ENCODE measurements around the gene SRD5A3. TPM values are rescaled to one million over a fixed set of nuclear protein-coding genes. Genes with fewer than 3 reads are reported as not detected.

SRD5A3 gene
- total RNA-seq, 1 experiment from 2014 or later = 7.3 TPM

DNA sequence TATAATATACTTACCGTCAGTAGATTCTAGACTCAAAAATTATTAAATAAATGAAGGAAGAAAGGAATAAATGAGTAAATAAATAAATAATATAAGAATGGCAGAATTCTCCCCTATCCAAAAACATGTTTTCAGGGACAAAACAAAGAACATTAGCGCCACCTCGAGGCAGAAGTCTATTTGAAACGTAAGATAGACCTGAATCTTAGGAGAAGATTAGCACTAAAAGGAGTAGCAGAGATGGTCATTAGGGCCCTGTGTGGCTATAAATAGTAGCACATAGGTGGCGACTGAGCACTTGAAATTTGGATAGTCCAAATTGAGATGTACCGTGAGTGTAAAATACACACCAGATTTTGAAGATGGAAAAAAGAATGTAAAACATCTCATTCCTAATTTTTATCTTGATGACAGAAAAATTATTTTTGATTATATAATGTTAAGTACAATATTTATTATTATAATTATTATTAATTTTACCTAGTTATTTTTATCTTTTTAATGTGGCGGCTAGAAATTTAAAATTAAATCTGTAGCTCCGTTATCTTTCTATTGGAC, 24.3 kb upstream of the SRD5A3 start:
- H3K9me3 ChIP-seq (ENCODE audit: insufficient read depth, low read depth) = no peaks in the 10 kb centered on the region
- intact Hi-C loops (cut with micrococcal nuclease; ENCODE audit: unreplicated experiment) = loop anchor here (1.0 to 10.0 kb wide), 3 partner anchors 350 to 997 kb away; no protein-coding TSS in a partner anchor
- ChIA-PET CTCF (interaction anchor here (0.6 to 0.7 kb wide), 2 partner anchors 17 to 520 kb away, joined by 3 read pairs; no protein-coding TSS in a partner anchor), POLR2A (ENCODE audit: unreplicated experiment) (no interaction called here)
- no peak overlapping the region for H3K27ac ChIP-seq
- DNase-seq = peak; percentile 55 to 60
- H2AFZ ChIP-seq = no peak overlapping the region
- H3K9me2 ChIP-seq (ENCODE audit: insufficient read depth) = no peaks in the 10 kb centered on the region
- no peak overlapping the region for H3K4me2 ChIP-seq
- TF ChIP-seq, protein P1, sequence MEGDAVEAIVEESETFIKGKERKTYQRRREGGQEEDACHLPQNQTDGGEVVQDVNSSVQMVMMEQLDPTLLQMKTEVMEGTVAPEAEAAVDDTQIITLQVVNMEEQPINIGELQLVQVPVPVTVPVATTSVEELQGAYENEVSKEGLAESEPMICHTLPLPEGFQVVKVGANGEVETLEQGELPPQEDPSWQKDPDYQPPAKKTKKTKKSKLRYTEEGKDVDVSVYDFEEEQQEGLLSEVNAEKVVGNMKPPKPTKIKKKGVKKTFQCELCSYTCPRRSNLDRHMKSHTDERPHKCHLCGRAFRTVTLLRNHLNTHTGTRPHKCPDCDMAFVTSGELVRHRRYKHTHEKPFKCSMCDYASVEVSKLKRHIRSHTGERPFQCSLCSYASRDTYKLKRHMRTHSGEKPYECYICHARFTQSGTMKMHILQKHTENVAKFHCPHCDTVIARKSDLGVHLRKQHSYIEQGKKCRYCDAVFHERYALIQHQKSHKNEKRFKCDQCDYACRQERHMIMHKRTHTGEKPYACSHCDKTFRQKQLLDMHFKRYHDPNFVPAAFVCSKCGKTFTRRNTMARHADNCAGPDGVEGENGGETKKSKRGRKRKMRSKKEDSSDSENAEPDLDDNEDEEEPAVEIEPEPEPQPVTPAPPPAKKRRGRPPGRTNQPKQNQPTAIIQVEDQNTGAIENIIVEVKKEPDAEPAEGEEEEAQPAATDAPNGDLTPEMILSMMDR (conservative IDR thresholded peaks at IDR 0.05) = peak; percentile 77
- TF ChIP-seq EZH2 (IDR thresholded peaks at IDR 0.05; ENCODE audit: low read depth) = no peak
- no TSS peak for BruUV-seq (replicated peaks)
- no peaks in the 10 kb centered on the region for H3F3A ChIP-seq (ENCODE audit: insufficient read depth, low read depth)
- no peaks in the 10 kb centered on the region for H4K20me1 ChIP-seq (ENCODE audit: insufficient read depth)
- no peak overlapping the region for H3K4me3 ChIP-seq
- H3K36me3 ChIP-seq (ENCODE audit: low read depth) = no peaks in the 10 kb centered on the region
- H3K27me3 ChIP-seq (ENCODE audit: insufficient read depth, low read depth) = no peaks in the 10 kb centered on the region
- peaks cover 7% of the 10 kb centered on the region for H3K4me1 ChIP-seq (replicated peaks; ENCODE audit: insufficient read depth)
- no peaks in the 10 kb centered on the region for H3K79me2 ChIP-seq (ENCODE audit: low read depth)

DNA sequence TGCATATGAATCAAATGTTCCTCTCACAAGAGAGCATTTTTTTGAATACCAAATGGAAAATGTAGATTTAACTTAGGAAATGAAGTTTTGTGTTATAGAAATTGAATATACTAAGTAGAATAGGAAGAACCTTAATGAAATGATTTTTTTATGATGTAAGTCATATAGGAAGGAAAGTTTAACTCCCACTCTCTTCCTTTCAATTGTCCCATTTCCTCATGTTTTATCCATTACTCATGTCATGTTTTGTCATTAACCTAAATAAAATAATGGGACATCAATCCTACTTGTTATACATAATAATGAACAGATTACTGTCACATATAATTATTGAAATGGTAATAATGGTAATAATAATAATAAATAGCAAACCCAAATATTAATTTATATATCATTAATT, 22.7 kb upstream of the SRD5A3 start:
- no peaks in the 10 kb centered on the region for H3K27me3 ChIP-seq (ENCODE audit: insufficient read depth, low read depth)
- no TSS peak for BruUV-seq (replicated peaks)
- 0 out of 2 replicates have a peak, but pooled peaks cover under 1% of the 10 kb centered on the region for H3F3A ChIP-seq (ENCODE audit: insufficient read depth, low read depth)
- TF ChIP-seq, protein P1 (conservative IDR thresholded peaks at IDR 0.05) = no peak
- TF ChIP-seq EZH2 (IDR thresholded peaks at IDR 0.05; ENCODE audit: low read depth) = no peak
- no peak for DNase-seq
- ChIA-PET POLR2A (ENCODE audit: unreplicated experiment) (no interaction called here), CTCF (no interaction called here)
- no peak overlapping the region for H3K27ac ChIP-seq
- H3K4me2 ChIP-seq = no peak overlapping the region
- H3K9me2 ChIP-seq (ENCODE audit: insufficient read depth) = no peaks in the 10 kb centered on the region
- no peaks in the 10 kb centered on the region for H4K20me1 ChIP-seq (ENCODE audit: insufficient read depth)
- H3K4me1 ChIP-seq (replicated peaks; ENCODE audit: insufficient read depth) = peaks cover 10% of the 10 kb centered on the region
- H3K4me3 ChIP-seq = no peak overlapping the region
- H3K79me2 ChIP-seq (ENCODE audit: low read depth) = no peaks in the 10 kb centered on the region
- H3K36me3 ChIP-seq (ENCODE audit: low read depth) = no peaks in the 10 kb centered on the region
- no peak overlapping the region for H2AFZ ChIP-seq
- no peaks in the 10 kb centered on the region for H3K9me3 ChIP-seq (ENCODE audit: insufficient read depth, low read depth)
- intact Hi-C loops (cut with micrococcal nuclease; ENCODE audit: unreplicated experiment) = loop anchor here (5.0 to 10.0 kb wide), 2 partner anchors 414 to 999 kb away; no protein-coding TSS in a partner anchor

DNA sequence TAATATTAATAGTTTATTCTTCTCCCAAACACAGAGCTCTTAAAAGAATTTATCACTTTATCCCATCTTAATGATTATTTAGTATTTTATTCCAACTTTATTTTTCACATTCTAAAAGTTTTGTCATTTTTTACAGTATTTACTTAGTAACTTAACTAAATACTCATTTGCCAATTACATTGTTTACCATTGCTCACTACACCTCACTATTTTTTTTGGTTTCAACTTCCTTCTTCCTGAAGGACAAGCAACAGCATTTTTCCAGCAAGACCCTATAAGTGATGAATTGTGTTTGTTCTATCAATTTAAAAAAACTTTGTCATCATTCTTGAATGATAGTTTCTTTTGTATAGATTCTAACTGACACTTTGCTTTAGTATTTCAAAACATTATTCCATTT, 19.4 kb upstream of the SRD5A3 start:
- BruUV-seq (replicated peaks) = no TSS peak
- H3K27me3 ChIP-seq (ENCODE audit: insufficient read depth, low read depth) = no peaks in the 10 kb centered on the region
- peaks cover 33% of the 10 kb centered on the region for H3K4me1 ChIP-seq (replicated peaks; ENCODE audit: insufficient read depth)
- CTCF ChIA-PET = no interaction called here
- H3K36me3 ChIP-seq (ENCODE audit: low read depth) = no peaks in the 10 kb centered on the region
- no peaks in the 10 kb centered on the region for H3K9me2 ChIP-seq (ENCODE audit: insufficient read depth)
- H3F3A ChIP-seq (ENCODE audit: insufficient read depth, low read depth) = 0 out of 2 replicates have a peak, but pooled peaks cover 6% of the 10 kb centered on the region
- no peak overlapping the region for H3K4me3 ChIP-seq
- H3K79me2 ChIP-seq (ENCODE audit: low read depth) = no peaks in the 10 kb centered on the region
- POLR2A ChIA-PET (ENCODE audit: unreplicated experiment) = no interaction called here
- H4K20me1 ChIP-seq (ENCODE audit: insufficient read depth) = no peaks in the 10 kb centered on the region
- peak in 1 of 2 experiments; percentile 74 for DNase-seq
- no peak overlapping the region for H3K4me2 ChIP-seq
- H2AFZ ChIP-seq = no peak overlapping the region
- peaks cover 6% of the 10 kb centered on the region; the same call in 1 of the 2 replicates for H3K9me3 ChIP-seq (ENCODE audit: insufficient read depth, low read depth)
- TF ChIP-seq EZH2 (IDR thresholded peaks at IDR 0.05; ENCODE audit: low read depth) = no peak
- TF ChIP-seq, protein P1 (conservative IDR thresholded peaks at IDR 0.05) = no peak
- no peak overlapping the region for H3K27ac ChIP-seq
- intact Hi-C loops (cut with micrococcal nuclease; ENCODE audit: unreplicated experiment) = loop anchor here (10.0 kb wide), 1 partner anchor 1002 kb away; no protein-coding TSS in a partner anchor
